Brain pericyte (primary cell): ENCODE measurements around the gene PLEKHS1.
"Not testable (repeated sequence)": the region's sequence is repeated elsewhere in the genome, so short reads cannot be mapped to it uniquely, and the experiment has no call there.

ENCODE experiments used
- DNase-seq: peaks from one replicate; pipeline ENCODE4 v3.0.0-alpha.2; 2012; ENCODE audit warnings: low read depth, low spot score

PLEKHS1 gene

DNA sequence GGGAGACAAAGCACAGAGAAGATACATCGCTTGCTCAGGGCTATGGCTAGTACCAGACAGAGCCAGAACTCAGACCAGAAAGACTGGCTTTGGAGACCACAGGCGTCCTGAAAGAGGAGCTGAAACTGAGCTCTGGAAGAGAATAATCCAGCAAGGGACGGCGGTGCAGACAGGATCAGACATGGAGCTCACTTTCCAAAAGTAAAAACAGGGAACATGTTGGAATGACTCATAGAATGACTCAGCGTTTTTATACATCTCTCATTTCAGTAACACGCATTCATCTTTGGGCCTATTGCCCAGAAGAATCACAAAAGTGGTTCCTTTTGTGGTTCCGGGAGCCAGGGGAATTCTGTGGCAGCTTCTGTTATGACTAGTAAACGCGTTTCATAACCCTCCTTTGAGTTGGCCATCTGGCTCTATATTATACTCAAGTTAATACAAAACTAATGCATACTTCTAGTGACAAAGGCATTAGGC lies 37.2 kb downstream of the PLEKHS1 start:
- peak; percentile 75 for DNase-seq

DNA sequence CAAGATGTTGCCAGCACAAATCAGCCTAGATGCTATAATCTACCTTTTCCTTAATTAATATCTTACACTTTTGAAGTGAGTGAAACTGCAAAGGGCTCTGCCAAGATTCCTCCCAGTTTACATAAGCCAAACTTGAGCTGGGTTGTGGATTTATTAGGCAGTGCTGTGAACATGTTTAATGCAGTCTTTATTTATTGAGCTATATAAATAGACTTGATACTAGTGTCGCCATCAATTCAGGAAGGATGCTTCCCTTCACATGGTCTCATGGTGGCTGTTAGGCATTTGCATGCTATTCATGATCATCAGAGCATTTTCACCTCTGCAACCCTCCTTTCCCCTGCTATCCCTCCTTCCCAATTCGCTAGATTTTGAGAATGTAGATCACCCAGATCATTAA lies 40.2 kb downstream of the PLEKHS1 start:
- no peak for DNase-seq

GRCh38 chr10:113801569-113801968 lies 50.1 kb downstream of the PLEKHS1 start:
- no peak for DNase-seq

DNA sequence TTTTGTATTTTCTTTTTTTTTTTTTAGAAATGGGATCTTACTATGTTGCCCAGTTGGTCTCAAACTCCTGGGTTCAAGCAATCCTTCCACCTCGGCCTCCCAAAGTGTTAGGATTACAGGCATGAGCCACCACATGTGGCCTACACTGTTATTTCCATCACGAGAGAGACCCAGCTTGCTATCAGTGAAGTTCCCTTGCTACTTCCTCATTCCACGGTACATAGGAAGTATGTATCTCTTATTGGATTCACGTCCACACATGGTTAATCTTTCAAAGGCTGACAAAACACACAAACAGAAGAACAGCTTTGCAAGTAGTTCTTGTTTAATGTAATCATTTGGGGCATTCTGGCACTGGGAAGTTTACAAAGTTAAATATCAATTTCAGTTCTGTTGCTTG lies 51.5 kb downstream of the PLEKHS1 start:
- no peak for DNase-seq

DNA sequence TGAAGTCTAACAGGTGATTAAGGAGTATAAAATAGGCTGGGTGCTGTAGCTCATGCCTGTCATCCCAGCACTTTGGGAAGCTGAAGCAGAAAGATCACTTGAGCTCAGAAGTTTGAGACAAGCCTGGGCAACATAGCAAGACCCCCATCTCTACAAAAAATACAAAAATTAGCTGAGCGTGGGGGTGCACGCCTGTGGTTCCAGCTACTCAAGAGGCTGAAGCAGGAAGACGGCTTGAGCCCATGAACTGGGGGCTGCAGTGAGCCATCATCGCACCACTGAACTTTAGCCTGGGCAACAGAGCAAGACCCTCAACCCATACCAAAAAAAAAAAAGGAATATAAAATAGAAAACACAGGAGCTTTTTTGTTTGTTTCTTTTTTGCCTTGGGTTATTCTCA lies 55.0 kb downstream of the PLEKHS1 start:
- no peak for DNase-seq

DNA sequence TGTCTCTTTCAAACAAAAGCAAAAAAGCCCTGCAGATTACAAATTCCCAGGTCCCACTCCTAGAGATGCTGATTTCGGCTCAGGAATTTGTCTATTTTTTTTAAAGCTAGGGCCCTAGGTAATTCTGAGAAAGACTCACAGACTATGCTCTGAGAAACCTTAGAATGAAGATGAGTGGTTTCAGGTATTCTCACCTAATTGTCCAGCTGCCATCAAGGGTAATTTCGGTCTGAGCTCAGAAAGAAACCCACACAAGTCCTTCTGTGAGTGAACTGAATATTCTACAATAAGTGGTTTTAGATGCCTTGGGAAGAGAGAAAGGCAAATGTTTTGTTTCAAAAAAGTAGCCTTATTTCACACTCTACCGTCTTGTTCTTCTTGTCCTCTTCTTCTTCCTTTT lies 56.7 kb downstream of the PLEKHS1 start:
- no peak for DNase-seq

GRCh38 chr10:113814700-113815099 lies 63.2 kb downstream of the PLEKHS1 start:
- DNase-seq = not testable (repeated sequence)

GRCh38 chr10:113819989-113820388 lies 68.5 kb downstream of the PLEKHS1 start:
- DNase-seq = no peak

GRCh38 chr10:113820507-113820906 lies 69.0 kb downstream of the PLEKHS1 start:
- DNase-seq = no peak

GRCh38 chr10:113821306-113821705 lies 69.8 kb downstream of the PLEKHS1 start:
- DNase-seq = not testable (repeated sequence)

- DNase-seq = no peak
These were observed 70.7 kb downstream of the PLEKHS1 start for GRCh38 chr10:113822174-113822573.

- DNase-seq = no peak
These were observed 71.9 kb downstream of the PLEKHS1 start for GRCh38 chr10:113823389-113823788.

DNA sequence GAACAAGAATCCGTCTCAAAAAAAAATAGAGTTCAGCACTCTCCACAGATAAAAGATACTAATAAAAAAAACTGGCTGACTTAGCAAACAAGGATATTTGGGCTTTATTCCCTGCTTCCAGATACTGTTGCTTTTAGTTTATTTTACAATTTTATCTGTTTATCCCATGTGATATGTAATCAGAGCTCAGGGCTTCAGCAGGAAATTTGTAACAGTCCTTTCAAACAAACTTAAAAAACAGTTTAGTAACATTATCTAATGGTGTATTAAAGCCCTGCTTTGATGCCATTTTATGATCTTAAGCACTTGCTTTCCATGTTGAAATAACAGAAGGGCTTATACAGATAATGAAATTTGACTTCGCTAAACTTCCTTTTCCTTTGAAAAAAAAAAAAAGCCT lies 74.3 kb downstream of the PLEKHS1 start:
- DNase-seq = no peak

- not testable (repeated sequence) for DNase-seq
These were observed 77.1 kb downstream of the PLEKHS1 start for GRCh38 chr10:113828567-113828966.
